Activated naive CD4-positive, alpha-beta T cell treated with anti-CD3 and anti-CD28 coated beads for 36 hours (primary cell): ENCODE data around the gene ISG20. TPM values are rescaled to one million over a fixed set of nuclear protein-coding genes. Genes with fewer than 3 reads are reported as not detected.

Experiments
- CTCF ChIA-PET: fragments of 350-600 bp; sonication (Branson Sonifier 250); formaldehyde crosslinking; loops from one replicate; lab custom pipeline; 2021; ENCODE audit warnings: antibody characterized with exemption; lab: Charles Lee
- DNase-seq: peaks from one replicate; pipeline ENCODE4 v3.0.0-alpha.2; 2020
- H3K27ac Mint-ChIP-seq: one replicate; pipeline ENCODE4 v1.8.0; 2021; ENCODE audit warnings: mild to moderate bottlenecking, mixed read lengths
- H3K27me3 Mint-ChIP-seq: one replicate; pipeline ENCODE4 v1.8.0; 2021; ENCODE audit warnings: low read depth, mixed read lengths
- H3K36me3 Mint-ChIP-seq: one replicate; pipeline ENCODE4 v1.8.0; 2021; ENCODE audit warnings: low read depth, mixed read lengths
- H3K4me1 Mint-ChIP-seq: one replicate; pipeline ENCODE4 v1.8.0; 2021; ENCODE audit warnings: low read depth, mixed read lengths
- H3K4me3 Mint-ChIP-seq: one replicate; pipeline ENCODE4 v1.8.0; 2021; ENCODE audit warnings: mild to moderate bottlenecking, moderate library complexity, mixed read lengths
- H3K9me3 Mint-ChIP-seq: one replicate; pipeline ENCODE4 v1.8.0; 2021; ENCODE audit warnings: mixed read lengths
- intact Hi-C: fragments of 100-400 bp; cut with micrococcal nuclease; formaldehyde crosslinking; loops from one replicate; pipeline ENCODE4 v1.15.1; 2023
- total RNA-seq, 2 experiments: library from RNA; stranded (reverse); gene quantifications; one replicate each; pipeline ENCODE4 v1.2.3, GENCODE V29; 2021

Gene ISG20
- 10 to 100 TPM; 51.2 to 56.5 TPM for total RNA-seq

DNA sequence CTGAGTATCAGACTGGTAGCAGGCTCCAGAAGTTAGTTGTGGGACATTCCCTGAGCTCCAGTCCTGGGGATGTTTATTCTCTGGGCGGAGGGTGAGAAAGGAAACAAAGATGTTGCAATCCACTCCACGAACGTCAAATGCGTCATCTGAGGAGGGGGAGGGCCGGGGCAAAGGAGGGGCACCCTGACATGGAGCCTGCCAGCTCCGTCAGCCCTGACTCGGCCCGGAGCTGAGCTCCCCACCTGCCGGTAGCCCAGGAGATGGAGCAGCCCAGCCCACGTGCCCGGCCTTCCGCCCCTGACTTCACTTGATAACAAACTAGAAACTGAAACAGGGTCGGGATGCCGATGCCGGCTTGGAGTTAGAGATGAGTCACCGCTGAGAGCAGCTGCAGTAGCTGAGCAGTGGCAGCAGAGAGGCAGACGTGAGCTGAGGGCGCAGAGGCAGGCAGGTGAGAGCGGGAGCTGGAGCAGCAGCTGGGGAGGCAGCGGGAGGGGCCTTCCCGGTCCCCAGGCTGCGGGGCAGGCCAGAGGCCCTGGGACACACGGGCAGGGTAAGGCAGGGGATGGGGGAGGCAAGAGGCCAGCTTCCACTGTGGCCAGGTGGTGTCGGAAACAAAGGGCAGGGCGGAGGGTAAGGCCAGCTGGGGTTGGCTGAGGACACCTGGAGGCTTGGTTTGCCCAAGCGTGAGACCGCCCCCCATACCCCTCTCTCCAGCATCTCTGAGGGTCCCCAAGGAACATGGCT lies at the start of gene ISG20:
ISG20 (plus strand) TSS at position 391 of the 747 bp plus-strand sequence; CDS start at position 742, 351 bp downstream.
- CTCF ChIA-PET: interaction anchor here (0.7 to 1.8 kb wide), 10 partner anchors 8 to 157 kb away, joined by 3 to 23 read pairs (median 4); no protein-coding TSS in a partner anchor
- H3K4me3 Mint-ChIP-seq: peak within 1 kb of the TSS; percentile 81
- H3K27me3 Mint-ChIP-seq: no peaks in the 10 kb centered on the region
- H3K9me3 Mint-ChIP-seq: no peaks in the 10 kb centered on the region
- intact Hi-C loops: loop anchor here (1.0 kb wide), 5 partner anchors 15 to 450 kb away; partner anchors contain the start of genes ABHD2, DET1, MRPL46 and MRPS11
- DNase-seq: peak; percentile 99
- H3K27ac Mint-ChIP-seq: peak within 1 kb of the TSS; percentile 96
- peaks cover 27% of the 10 kb centered on the region for H3K36me3 Mint-ChIP-seq
- H3K4me1 Mint-ChIP-seq: peaks cover 79% of the 10 kb centered on the region

DNA sequence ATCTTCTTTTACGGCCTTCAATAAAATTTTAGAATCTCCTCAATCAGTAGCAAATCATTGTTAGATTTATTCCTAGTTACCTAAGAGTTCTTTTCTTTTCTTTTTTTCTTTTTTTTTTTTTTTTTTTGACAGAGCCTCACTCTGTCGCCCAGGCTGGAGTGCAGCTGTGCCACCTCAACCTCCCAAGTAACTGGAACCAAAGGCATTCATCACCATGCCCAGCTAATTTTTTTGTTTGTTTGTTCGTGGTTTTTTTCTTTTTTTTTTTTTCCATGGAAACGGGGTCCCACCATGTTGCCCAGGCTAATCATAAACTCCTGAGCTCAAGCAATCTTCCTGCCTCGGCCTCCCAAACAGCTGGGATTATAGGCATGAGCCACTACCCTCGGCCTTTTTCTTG lies 48.1 kb upstream of the ISG20 start:
- intact Hi-C loops: no loop called here
- CTCF ChIA-PET: no interaction called here
- DNase-seq: no peak
- Mint-ChIP-seq H3K9me3 (no peaks in the 10 kb centered on the region), H3K27me3 (no peaks in the 10 kb centered on the region), H3K4me1 (peaks cover 4% of the 10 kb centered on the region), H3K36me3 (no peaks in the 10 kb centered on the region), H3K27ac (no peak overlapping the region), H3K4me3 (no peak overlapping the region)

DNA sequence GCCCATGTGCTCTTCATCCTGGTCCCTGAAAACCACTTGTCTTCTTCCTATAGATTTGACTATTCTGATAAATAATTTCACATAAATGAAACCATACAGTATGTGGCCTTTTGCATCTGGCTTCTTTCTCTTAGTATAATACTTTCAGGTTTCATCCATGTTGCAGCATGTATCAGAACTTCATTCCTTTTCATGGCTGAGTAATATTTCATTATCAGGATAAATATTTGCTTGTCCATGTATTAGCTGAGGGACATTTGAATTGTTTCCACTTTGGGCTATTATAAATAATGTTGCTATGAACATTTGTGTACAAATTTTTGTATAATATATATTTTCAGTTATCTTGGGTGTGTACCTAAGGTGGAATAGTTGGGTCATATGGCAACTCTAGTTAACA lies 47.4 kb upstream of the ISG20 start:
- H3K27me3 Mint-ChIP-seq: no peaks in the 10 kb centered on the region
- H3K4me1 Mint-ChIP-seq: peaks cover 4% of the 10 kb centered on the region
- H3K4me3 Mint-ChIP-seq: no peak overlapping the region
- H3K9me3 Mint-ChIP-seq: no peaks in the 10 kb centered on the region
- no peak for DNase-seq
- CTCF ChIA-PET: no interaction called here
- no peaks in the 10 kb centered on the region for H3K36me3 Mint-ChIP-seq
- intact Hi-C loops: no loop called here
- H3K27ac Mint-ChIP-seq: no peak overlapping the region

- Mint-ChIP-seq H3K36me3 (peaks cover 1% of the 10 kb centered on the region), H3K9me3 (no peaks in the 10 kb centered on the region), H3K4me3 (peak overlapping the region; percentile 21), H3K27ac (no peak overlapping the region), H3K4me1 (peaks cover 18% of the 10 kb centered on the region), H3K27me3 (peaks cover 52% of the 10 kb centered on the region)
- intact Hi-C loops: no loop called here
- CTCF ChIA-PET: no interaction called here
- DNase-seq: no peak
Measured at GRCh38 chr15:88603885-88604284, 34.9 kb upstream of the ISG20 start.

GRCh38 chr15:88604381-88605188 lies 34.2 kb upstream of the ISG20 start:
- Mint-ChIP-seq H3K4me1 (peaks cover 18% of the 10 kb centered on the region), H3K9me3 (no peaks in the 10 kb centered on the region), H3K27ac (no peak overlapping the region), H3K27me3 (peaks cover 57% of the 10 kb centered on the region), H3K4me3 (no peak overlapping the region), H3K36me3 (peaks cover 1% of the 10 kb centered on the region)
- no peak for DNase-seq
- intact Hi-C loops: no loop called here
- CTCF ChIA-PET: interaction anchor here (0.9 kb wide), 1 partner anchor 53 kb away, joined by 3 read pairs; no protein-coding TSS in a partner anchor

DNA sequence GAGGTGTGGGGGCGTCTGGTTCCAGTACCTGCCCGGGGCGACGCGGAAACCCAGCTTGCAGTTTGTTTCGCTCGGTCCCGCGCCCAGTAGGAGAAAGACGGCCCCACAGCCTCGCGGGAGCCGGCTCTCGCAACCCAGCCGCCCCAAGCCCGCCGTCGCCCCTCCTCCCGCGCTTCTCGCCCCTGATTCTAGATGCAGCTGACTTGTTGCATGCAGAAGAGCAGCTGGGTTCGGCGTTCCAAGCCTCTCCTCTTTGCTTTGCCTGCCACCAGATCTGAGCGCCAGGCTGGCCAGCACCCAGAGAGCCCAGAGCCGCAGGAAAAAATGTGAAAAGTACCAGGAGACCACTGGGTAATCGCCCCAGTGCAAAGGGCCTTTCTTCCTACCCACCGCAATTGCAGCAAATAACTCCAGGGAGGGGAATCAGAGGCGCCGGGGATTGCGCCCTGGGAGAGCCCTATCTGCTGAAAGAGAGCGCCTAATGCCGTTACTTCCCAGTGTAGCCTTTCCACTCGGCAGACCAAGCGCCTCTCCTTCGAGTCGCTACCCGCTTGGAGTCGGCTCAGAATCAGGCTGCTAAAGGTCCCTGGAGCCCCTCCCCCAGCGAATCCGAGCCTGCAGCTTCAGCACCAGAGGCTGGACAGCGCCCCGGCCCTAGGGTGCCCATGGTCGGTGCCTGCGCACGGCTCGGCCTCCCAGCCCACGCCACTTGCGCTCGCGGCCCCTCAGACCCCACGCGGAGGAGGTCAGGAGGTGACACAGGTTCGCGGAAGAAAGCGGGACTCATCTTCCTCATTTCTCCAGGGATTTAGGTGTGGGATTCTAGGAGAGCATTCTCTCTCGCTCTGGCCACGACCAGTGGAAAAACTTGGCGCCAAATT lies 33.4 kb upstream of the ISG20 start:
- intact Hi-C loops: no loop called here
- H3K27ac Mint-ChIP-seq: no peak overlapping the region
- CTCF ChIA-PET: interaction anchor here (0.9 kb wide), 1 partner anchor 52 kb away, joined by 3 read pairs; no protein-coding TSS in a partner anchor
- peaks cover 59% of the 10 kb centered on the region for H3K27me3 Mint-ChIP-seq
- peak; percentile 73 for DNase-seq
- no peak overlapping the region for H3K4me3 Mint-ChIP-seq
- peaks cover 1% of the 10 kb centered on the region for H3K36me3 Mint-ChIP-seq
- no peaks in the 10 kb centered on the region for H3K9me3 Mint-ChIP-seq
- H3K4me1 Mint-ChIP-seq: peaks cover 18% of the 10 kb centered on the region

DNA sequence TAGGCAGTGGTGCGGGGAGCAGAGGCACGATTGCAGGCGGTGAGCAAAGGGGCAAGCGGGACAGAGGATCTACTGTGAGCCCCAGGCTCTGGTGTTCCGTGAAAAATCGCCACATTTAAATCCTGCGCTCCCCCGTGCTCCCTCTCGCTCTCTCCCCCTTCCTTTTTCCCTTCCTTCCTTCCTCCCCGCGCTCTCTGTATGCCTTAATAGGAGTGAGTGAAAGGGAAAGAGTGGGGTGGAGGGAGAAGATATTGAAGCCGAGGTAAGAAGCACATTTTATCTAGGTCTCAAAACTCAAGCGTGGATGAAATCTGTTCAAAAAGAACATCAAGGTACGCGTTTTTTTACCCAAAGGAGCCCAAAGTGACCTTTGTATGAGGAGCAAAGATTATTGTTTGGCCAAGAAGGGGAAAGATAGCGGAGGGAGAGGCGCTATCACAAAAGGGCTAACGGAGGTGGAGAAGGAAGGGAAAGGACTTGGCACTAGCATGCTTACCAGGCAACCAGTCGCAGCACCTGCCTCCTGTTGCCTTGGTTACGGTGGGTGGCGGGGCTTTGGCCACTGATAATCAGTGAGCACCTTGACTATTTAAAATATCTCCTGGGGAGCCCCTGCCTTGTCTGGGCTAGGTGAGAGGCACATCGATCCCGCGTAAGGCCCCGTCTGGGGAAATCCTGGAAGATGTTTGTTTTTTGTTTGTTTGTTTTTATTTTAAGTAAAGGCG lies 32.6 kb upstream of the ISG20 start:
- no peak overlapping the region for H3K4me3 Mint-ChIP-seq
- peaks cover 18% of the 10 kb centered on the region for H3K4me1 Mint-ChIP-seq
- H3K9me3 Mint-ChIP-seq: no peaks in the 10 kb centered on the region
- DNase-seq: no peak
- peaks cover 64% of the 10 kb centered on the region for H3K27me3 Mint-ChIP-seq
- H3K36me3 Mint-ChIP-seq: peaks cover 1% of the 10 kb centered on the region
- CTCF ChIA-PET: no interaction called here
- H3K27ac Mint-ChIP-seq: no peak overlapping the region
- intact Hi-C loops: no loop called here

GRCh38 chr15:88607951-88608350 lies 30.9 kb upstream of the ISG20 start:
- intact Hi-C loops: no loop called here
- Mint-ChIP-seq H3K36me3 (peaks cover 1% of the 10 kb centered on the region), H3K27me3 (peaks cover 70% of the 10 kb centered on the region), H3K4me1 (peaks cover 18% of the 10 kb centered on the region), H3K27ac (no peak overlapping the region), H3K4me3 (no peak overlapping the region), H3K9me3 (no peaks in the 10 kb centered on the region)
- DNase-seq: no peak
- CTCF ChIA-PET: no interaction called here

- no peak overlapping the region for H3K27ac Mint-ChIP-seq
- DNase-seq: no peak
- intact Hi-C loops: no loop called here
- H3K4me1 Mint-ChIP-seq: peaks cover 18% of the 10 kb centered on the region
- CTCF ChIA-PET: interaction anchor here (0.8 kb wide), 1 partner anchor 55 kb away, joined by 5 read pairs; no protein-coding TSS in a partner anchor
- H3K36me3 Mint-ChIP-seq: peaks cover 1% of the 10 kb centered on the region
- no peaks in the 10 kb centered on the region for H3K9me3 Mint-ChIP-seq
- H3K4me3 Mint-ChIP-seq: no peak overlapping the region
- peaks cover 70% of the 10 kb centered on the region for H3K27me3 Mint-ChIP-seq
Measured at GRCh38 chr15:88608607-88609181, 30.1 kb upstream of the ISG20 start.

DNA sequence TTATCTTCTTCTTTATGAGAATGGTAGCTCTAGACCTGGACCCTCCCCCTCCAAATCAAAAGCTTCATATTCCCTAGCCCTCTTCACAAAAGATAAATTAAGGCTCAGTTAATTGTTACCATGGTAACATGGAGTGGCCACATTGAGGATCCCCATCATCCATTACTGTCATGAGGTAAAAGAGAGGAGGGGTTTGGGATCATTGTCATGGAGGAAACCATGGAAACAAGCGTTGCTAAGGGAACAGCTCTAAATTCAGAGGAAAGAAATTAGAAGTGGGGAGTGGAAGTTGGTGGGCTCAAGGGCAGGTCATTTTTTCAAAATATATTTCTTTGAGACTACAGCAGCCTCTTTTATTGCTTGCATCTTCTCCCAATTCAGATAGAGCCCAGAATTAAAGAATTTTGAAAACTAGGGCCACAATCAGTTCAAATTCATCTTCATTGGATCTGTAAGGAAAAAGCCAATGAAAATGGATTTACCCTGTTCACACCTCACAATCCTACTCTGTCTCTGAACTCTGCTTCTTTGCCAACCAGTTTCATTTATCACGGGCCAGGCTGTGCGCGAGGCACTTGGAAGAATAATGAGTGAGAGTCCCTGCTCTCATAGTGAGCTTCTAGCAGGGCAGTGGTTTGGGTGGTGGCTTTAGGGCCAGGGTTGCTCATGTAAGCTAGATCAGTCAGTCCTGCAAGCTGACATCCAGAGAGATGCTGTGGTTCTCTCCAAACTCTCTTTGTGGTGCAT lies 29.3 kb upstream of the ISG20 start:
- peaks cover 14% of the 10 kb centered on the region for H3K4me1 Mint-ChIP-seq
- intact Hi-C loops: no loop called here
- H3K27ac Mint-ChIP-seq: no peak overlapping the region
- H3K9me3 Mint-ChIP-seq: no peaks in the 10 kb centered on the region
- H3K27me3 Mint-ChIP-seq: peaks cover 62% of the 10 kb centered on the region
- no peak for DNase-seq
- H3K4me3 Mint-ChIP-seq: no peak overlapping the region
- CTCF ChIA-PET: interaction anchor here (0.8 to 0.9 kb wide), 2 partner anchors 11 to 54 kb away, joined by 3 to 5 read pairs; no protein-coding TSS in a partner anchor
- H3K36me3 Mint-ChIP-seq: no peaks in the 10 kb centered on the region
